OCI-LY7 (cell line): ENCODE data around the gene ADCY9. TPM values are rescaled to one million over a fixed set of nuclear protein-coding genes. Genes with fewer than 3 reads are reported as not detected.

Source experiments
- BruUV-seq: library from RNA; stranded (reverse); fragments of 400-500 nt; replicated peaks from 2 replicates; lab custom pipeline; 2021; lab: Mats Ljungman, UMichigan
- CTCF ChIA-PET: fragments of 300-600 bp; sonication (Branson Sonifier 250); formaldehyde crosslinking; loops from one replicate; lab custom pipeline; 2022; ENCODE audit warnings: antibody characterized with exemption; ENCODE audit not compliant: unreplicated experiment; lab: Charles Lee
- POLR2A ChIA-PET: fragments of 300-600 bp; sonication (Branson Sonifier 250); formaldehyde crosslinking; loops from one replicate; lab custom pipeline; 2022; ENCODE audit warnings: antibody characterized with exemption; lab: Charles Lee
- DNase-seq: peaks from one replicate; pipeline ENCODE4 v3.0.0-alpha.2; 2015; ENCODE audit warnings: low spot score
- H2AFZ ChIP-seq: fragments of 200-600 bp; sonication (generic), shearing (Covaris generic); 2 replicates; pipeline ENCODE4 v1.6.1; 2014; ENCODE audit warnings: mild to moderate bottlenecking, antibody characterized with exemption, low read length, moderate library complexity
- H3K27ac ChIP-seq: fragments of 200-600 bp; sonication (generic); 2 replicates; pipeline ENCODE4 v1.5.1; 2014; ENCODE audit warnings: mixed run types, low read depth, mild to moderate bottlenecking, moderate library complexity, low read length, inconsistent platforms; ENCODE audit not compliant: poor library complexity, severe bottlenecking
- H3K36me3 ChIP-seq: fragments of 200-600 bp; sonication (generic); 2 replicates; pipeline ENCODE4 v1.6.1; 2014; ENCODE audit warnings: mild to moderate bottlenecking, antibody characterized with exemption, low read length, moderate library complexity, mixed read lengths; ENCODE audit not compliant: insufficient read depth
- H3K4me1 ChIP-seq: fragments of 200-600 bp; sonication (generic); 2 replicates; pipeline ENCODE4 v1.5.1; 2014; ENCODE audit warnings: mild to moderate bottlenecking, low read length; ENCODE audit not compliant: insufficient read depth, poor library complexity, severe bottlenecking
- H3K4me2 ChIP-seq: fragments of 200-600 bp; sonication (generic); 2 replicates; pipeline ENCODE4 v1.6.1; 2014; ENCODE audit warnings: mild to moderate bottlenecking, low read length
- H3K4me3 ChIP-seq: fragments of 200-600 bp; sonication (generic); 2 replicates; pipeline ENCODE4 v1.5.1; 2014; ENCODE audit warnings: mild to moderate bottlenecking, low read depth, low read length; ENCODE audit not compliant: poor library complexity, severe bottlenecking
- H3K79me2 ChIP-seq: fragments of 200-600 bp; sonication (generic); 2 replicates; pipeline ENCODE4 v1.6.1; 2016; ENCODE audit warnings: low read depth, mild to moderate bottlenecking, low read length, moderate library complexity, mixed read lengths; ENCODE audit not compliant: insufficient read depth
- H3K9me2 ChIP-seq: fragments of 200-600 bp; sonication (generic); 2 replicates; pipeline ENCODE4 v1.6.1; 2016; ENCODE audit warnings: mild to moderate bottlenecking, low read length, mixed read lengths; ENCODE audit not compliant: insufficient read depth
- H3K9me3 ChIP-seq: fragments of 200-600 bp; sonication (generic); 2 replicates; pipeline ENCODE4 v1.6.1; 2014; ENCODE audit warnings: mild to moderate bottlenecking, mixed run types, low read length, mixed read lengths
- H4K20me1 ChIP-seq: fragments of 200-600 bp; sonication (generic); 2 replicates; pipeline ENCODE4 v1.6.1; 2014; ENCODE audit warnings: mild to moderate bottlenecking, antibody characterized with exemption, low read length, moderate library complexity, mixed read lengths; ENCODE audit not compliant: insufficient read depth
- CTCF ChIP-seq: fragments of 200-600 bp; sonication (generic); conservative IDR thresholded peaks from 2 replicates; pipeline ENCODE4 v1.5.1; 2014; ENCODE audit warnings: mild to moderate bottlenecking, antibody characterized with exemption, low read length, moderate library complexity, mixed read lengths
- EZH2phosphoT487 ChIP-seq: fragments of 200-600 bp; sonication (generic); IDR thresholded peaks from 2 replicates; pipeline ENCODE4 v1.6.1; 2018; ENCODE audit warnings: low read depth, borderline replicate concordance, mild to moderate bottlenecking, mixed run types, antibody characterized with exemption, low read length, moderate library complexity, mixed read lengths
- intact Hi-C: fragments of 100-400 bp; cut with micrococcal nuclease; formaldehyde crosslinking; loops from one replicate; pipeline ENCODE4 v1.10.0; 2022; ENCODE audit not compliant: unreplicated experiment
- total RNA-seq, 2 experiments: library from RNA; depleted of rRNA in 1 of 2; stranded (reverse); fragments of >200 nt in 1 of 2; shearing (Covaris generic) in 1 of 2; gene quantifications; 2 replicates each; pipeline ENCODE4 v1.2.3, GENCODE V29; 2014 to 2022

Gene ADCY9
- total RNA-seq, 2 experiments from 2014 or later, result 0.22 to 0.34 TPM

- H3K4me2 ChIP-seq, result no peak overlapping the region
- CTCF ChIA-PET, result no interaction called here
Observed at GRCh38 chr16:4052801-4053293, 63.4 kb downstream of the ADCY9 start.

GRCh38 chr16:4052096-4052495 lies 64.1 kb downstream of the ADCY9 start:
- H3K4me1 ChIP-seq, result no peaks in the 10 kb centered on the region
- no peaks in the 10 kb centered on the region for H3K9me2 ChIP-seq
- intact Hi-C loops, result no loop called here
- H3K9me3 ChIP-seq, result no peaks in the 10 kb centered on the region
- ChIA-PET CTCF (no interaction called here), POLR2A (no interaction called here)
- H3K4me2 ChIP-seq, result no peak overlapping the region
- no peaks in the 10 kb centered on the region for H4K20me1 ChIP-seq
- no peaks in the 10 kb centered on the region for H3K36me3 ChIP-seq
- TF ChIP-seq EZH2phosphoT487 (no peak), CTCF (no peak)
- no peaks in the 10 kb centered on the region for H3K79me2 ChIP-seq
- no TSS peak for BruUV-seq
- H3K4me3 ChIP-seq, result no peak overlapping the region
- no peak for DNase-seq
- H3K27ac ChIP-seq, result no peak overlapping the region
- H2AFZ ChIP-seq, result no peak overlapping the region

More at GRCh38 chr16:4052801-4053293, 63.4 kb downstream of the ADCY9 start:
- POLR2A ChIA-PET, result interaction anchor here (0.6 kb wide), 1 partner anchor 62 kb away, joined by 4 read pairs; no protein-coding TSS in a partner anchor
- TF ChIP-seq CTCF, result no peak
- TF ChIP-seq EZH2phosphoT487, result no peak
- Histone ChIP-seq H3K27ac (no peak overlapping the region), H3K79me2 (no peaks in the 10 kb centered on the region), H3K4me1 (no peaks in the 10 kb centered on the region), H4K20me1 (no peaks in the 10 kb centered on the region), H3K9me2 (no peaks in the 10 kb centered on the region), H2AFZ (no peak overlapping the region), H3K36me3 (no peaks in the 10 kb centered on the region), H3K4me3 (no peak overlapping the region), H3K9me3 (no peaks in the 10 kb centered on the region)
- DNase-seq, result no peak
- BruUV-seq, result no TSS peak
- intact Hi-C loops, result no loop called here

- no peaks in the 10 kb centered on the region for H3K36me3 ChIP-seq
- H3K4me1 ChIP-seq, result no peaks in the 10 kb centered on the region
- H3K4me2 ChIP-seq, result no peak overlapping the region
- H4K20me1 ChIP-seq, result no peaks in the 10 kb centered on the region
- H3K9me3 ChIP-seq, result no peaks in the 10 kb centered on the region
- H3K4me3 ChIP-seq, result no peak overlapping the region
- no TSS peak for BruUV-seq
- no peak for DNase-seq
- H2AFZ ChIP-seq, result no peak overlapping the region
- intact Hi-C loops, result no loop called here
- POLR2A ChIA-PET, result no interaction called here
- H3K79me2 ChIP-seq, result no peaks in the 10 kb centered on the region
- CTCF ChIA-PET, result no interaction called here
- H3K27ac ChIP-seq, result no peak overlapping the region
- no peaks in the 10 kb centered on the region for H3K9me2 ChIP-seq
- TF ChIP-seq EZH2phosphoT487, result no peak
- TF ChIP-seq CTCF, result no peak
Observed at GRCh38 chr16:4051591-4051990, 64.7 kb downstream of the ADCY9 start.
